ENCODE data around the gene TIMM22.

GRCh38 chr17:1047879-1048470, 51.0 kb downstream of the TIMM22 start:
- TF ChIP-seq CTCF (IDR thresholded peaks at IDR 0.05) (no peak), EZH2 (IDR thresholded peaks at IDR 0.05; ENCODE audit: borderline replicate concordance, insufficient read depth, low read depth, low read length, poor library complexity, severe bottlenecking) (no peak)
